Measurements from ENCODE around the gene SPATA6L.

- TF ChIP-seq CTCF (IDR thresholded peaks at IDR 0.05; ENCODE audit: low read length) (no peak), EZH2 (IDR thresholded peaks at IDR 0.05; ENCODE audit: borderline replicate concordance, low read length) (no peak)
Measured at GRCh38 chr9:4630836-4631235, 35.4 kb downstream of the SPATA6L start.
